K562 (cell line): Measurements from ENCODE around the gene CSNK1A1. TPM values are rescaled to one million over a fixed set of nuclear protein-coding genes. Genes with fewer than 3 reads are reported as not detected.
A peak's percentile ranks its signal among the peaks of the same experiment; 100 is the strongest.

Experiments used
- ATAC-seq: fragments of 200-7000 bp; cut with Tn5 transposase; 3 replicates; pipeline ENCODE4 v1.9.1; 2020; ENCODE audit warnings: moderate library complexity
- BruUV-seq: library from RNA; stranded (reverse); fragments of 400-500 nt; replicated peaks from 2 replicates; lab custom pipeline; 2021; lab: Mats Ljungman, UMichigan
- CTCF ChIA-PET: fragments of 300-600 bp; formaldehyde crosslinking; extraction: SDS; loops from one replicate; lab custom pipeline; 2021; ENCODE audit warnings: low intra/inter-chr PET ratio; lab: Yijun Ruan, JAX
- POLR2A ChIA-PET: fragments of 300-600, 350-650 bp; sonication (Branson Sonifier 250); formaldehyde crosslinking; extraction: SDS; loops from one replicate; lab custom pipeline; 2021; ENCODE audit warnings: antibody characterized with exemption, inconsistent platforms; lab: Yijun Ruan, JAX
- DNase-seq, 4 experiments: peaks; one replicate each; pipeline versions ENCODE4 v3.0.0 to v3.0.0-alpha.2; 2011 to 2018; ENCODE audit warnings: low spot score in 3 of 4, mixed read lengths in 3 of 4; ENCODE audit errors: extremely low read depth in 1 of 4
- FAIRE-seq: peaks from 2 replicates; lab custom pipeline; 2011; peaks lifted over from hg19 to GRCh38; lab: Jason Lieb, UNC
- H2AFZ ChIP-seq: 2 replicates; pipeline ENCODE4 v1.6.0; 2011; ENCODE audit warnings: low read depth, low read length, control low read depth, inconsistent platforms
- H3K27ac ChIP-seq: fragments of 200-600 bp; 3 replicates; pipeline ENCODE4 v1.8.0; 2011; ENCODE audit warnings: low read depth, mild to moderate bottlenecking, control low read depth, inconsistent platforms, low read length, moderate library complexity, mixed read lengths; ENCODE audit errors: extremely low read depth
- H3K27me3 ChIP-seq, 2 experiments: fragments of 300-600 bp in 1 of 2; 2 replicates in 1 of 2; 3 replicates in 1 of 2; pipeline versions ENCODE4 v1.6.0 to v1.8.0; 2011; ENCODE audit warnings: inconsistent platforms in 2 of 2, low read length in 2 of 2, mild to moderate bottlenecking in 1 of 2, mixed read lengths in 1 of 2, moderate library complexity in 1 of 2; ENCODE audit not compliant: control insufficient read depth in 2 of 2, insufficient read depth in 2 of 2
- H3K36me3 ChIP-seq: fragments of 300-600 bp; 3 replicates; pipeline ENCODE4 v1.8.0; 2011; ENCODE audit warnings: mild to moderate bottlenecking, low read length, inconsistent platforms; ENCODE audit not compliant: control insufficient read depth, insufficient read depth
- H3K4me1 ChIP-seq, 2 experiments: fragments of 200-600 bp in 1 of 2; replicated peaks in 1 of 2; 2 replicates in 1 of 2; 3 replicates in 1 of 2; pipeline versions ENCODE4 v1.5.1 to v1.8.0; 2011; ENCODE audit warnings: inconsistent platforms in 2 of 2, low read length in 2 of 2, mild to moderate bottlenecking in 1 of 2, mixed read lengths in 1 of 2, moderate library complexity in 1 of 2; ENCODE audit not compliant: control insufficient read depth in 2 of 2, insufficient read depth in 2 of 2
- H3K4me2 ChIP-seq: 2 replicates; pipeline ENCODE4 v1.6.1; 2011; ENCODE audit warnings: low read length, control low read depth, inconsistent platforms, mixed read lengths; ENCODE audit not compliant: insufficient read depth
- H3K4me3 ChIP-seq: fragments of 200-600 bp; sonication (generic), shearing (Covaris generic); 2 replicates; pipeline ENCODE4 v1.5.1; 2016; ENCODE audit warnings: control low read depth, inconsistent platforms
- H3K79me2 ChIP-seq: fragments of 200-600 bp; 3 replicates; pipeline ENCODE4 v1.8.0; 2011; ENCODE audit warnings: low read length, inconsistent platforms; ENCODE audit not compliant: control insufficient read depth, insufficient read depth
- H3K9ac ChIP-seq, 2 experiments: 2 replicates each; pipeline versions ENCODE4 v1.6.0 to v1.6.1; 2011; ENCODE audit warnings: low read depth in 2 of 2, low read length in 2 of 2, control low read depth in 1 of 2, inconsistent platforms in 1 of 2, mild to moderate bottlenecking in 1 of 2, mixed read lengths in 1 of 2; ENCODE audit not compliant: insufficient read depth in 1 of 2
- H3K9me1 ChIP-seq: one replicate; pipeline ENCODE4 v1.6.0; 2011; ENCODE audit warnings: inconsistent platforms, mild to moderate bottlenecking, low read length, moderate library complexity; ENCODE audit not compliant: control insufficient read depth, insufficient read depth
- H3K9me3 ChIP-seq: replicated peaks from 2 replicates; pipeline ENCODE4 v1.5.1; 2011; ENCODE audit warnings: low read depth, low read length, inconsistent platforms; ENCODE audit not compliant: control insufficient read depth, insufficient read depth
- H4K20me1 ChIP-seq: replicated peaks from 2 replicates; pipeline ENCODE4 v1.6.1; 2011; ENCODE audit warnings: low read length, inconsistent platforms, mixed read lengths; ENCODE audit not compliant: control insufficient read depth, insufficient read depth
- ARID1B ChIP-seq: fragments of 450-650 bp; IDR thresholded peaks from 2 replicates; pipeline ENCODE4 v1.6.1; 2016; ENCODE audit warnings: antibody characterized with exemption, mild to moderate bottlenecking, inconsistent platforms
- FOXK2 ChIP-seq, 2 experiments: fragments of 450-650 bp; IDR thresholded peaks in 1 of 2; conservative IDR thresholded peaks in 1 of 2; 2 replicates each; pipeline ENCODE4 v1.6.1; 2016; ENCODE audit warnings: low read depth in 2 of 2, mild to moderate bottlenecking in 1 of 2
- MEIS2 ChIP-seq: fragments of 450-650 bp; IDR thresholded peaks from 2 replicates; pipeline ENCODE4 v1.6.1; 2014; ENCODE audit warnings: mild to moderate bottlenecking; ENCODE audit not compliant: partially characterized antibody
- MTA3 ChIP-seq: fragments of 450-650 bp; formaldehyde crosslinking; IDR thresholded peaks from 2 replicates; pipeline ENCODE4 v1.6.1; 2017; ENCODE audit warnings: mild to moderate bottlenecking, borderline replicate concordance
- NFE2L1 ChIP-seq: fragments of 450-650 bp; IDR thresholded peaks from 2 replicates; pipeline ENCODE4 v1.6.1; 2016; ENCODE audit warnings: missing genetic modification characterization, low read depth, mild to moderate bottlenecking, missing compliant biosample characterization, moderate library complexity, borderline replicate concordance
- RFX1 ChIP-seq: fragments of 450-650 bp; IDR thresholded peaks from 2 replicates; pipeline ENCODE4 v1.6.1; 2016; ENCODE audit warnings: mild to moderate bottlenecking, moderate library complexity
- SMARCA4 ChIP-seq: fragments of 450-650 bp; IDR thresholded peaks from 2 replicates; pipeline ENCODE4 v1.6.1; 2016
- TEAD1 ChIP-seq, 2 experiments: fragments of 450-650 bp in 1 of 2; sonication (generic) in 1 of 2; formaldehyde crosslinking; IDR thresholded peaks; 2 replicates each; pipeline versions ENCODE4 v1.4.0 to v1.8.0; 2020 to 2022; ENCODE audit warnings: mild to moderate bottlenecking in 2 of 2, missing genetic modification reagents in 1 of 2
- ZKSCAN1 ChIP-seq: fragments of 150-350 bp; IDR thresholded peaks from 2 replicates; pipeline ENCODE4 v1.6.1; 2016; ENCODE audit warnings: low read depth, low read length
- WGBS: fragments of 100-300 bp; shearing (Covaris generic); methylation state at CpG from one replicate; pipeline ENCODE4 v1.1.6; 2016; ENCODE audit warnings: low coverage, mixed read lengths; ENCODE audit not compliant: insufficient coverage; ENCODE audit errors: missing lambda C conversion rate; 5-methylcytosine and 5-hydroxymethylcytosine counted together
- in situ Hi-C: fragments of 300-500 bp; cut with MboI; formaldehyde crosslinking; loops from 4 replicates; pipeline ENCODE4 v1.15.0; 2018; ENCODE audit warnings: inconsistent platforms, mixed read lengths
- intact Hi-C: fragments of 100-400 bp; cut with micrococcal nuclease; formaldehyde crosslinking; loops from 2 replicates; pipeline ENCODE4 v1.14.2; 2022
- polyA plus RNA-seq, 8 experiments: library from polyadenylated mRNA; depleted of rRNA in 4 of 8; stranded (reverse) in 5 of 8; unstranded in 3 of 8; fragments of >200 nt; fragmentation: Nextera tagmentation in 2 of 8; fragmentation: Illumina TruSeq in 1 of 8; extraction: Ambion mirVana in 2 of 8; extraction: Trizol in 1 of 8; gene quantifications; 2 replicates each; pipeline versions ENCODE4 v1.2.1 to v1.2.3, GENCODE V29; 2011 to 2014; ENCODE audit warnings: inconsistent platforms in 1 of 8, missing spikeins in 1 of 8
- total RNA-seq, 7 experiments: library from RNA; depleted of rRNA in 6 of 7; stranded (reverse); fragments of >200 nt in 6 of 7; fragmentation: Illumina TruSeq in 2 of 7; extraction: Trizol in 2 of 7; gene quantifications; 2 replicates each; pipeline versions ENCODE4 v1.2.1 to v1.2.3, GENCODE V29; 2011 to 2021; ENCODE audit warnings: low replicate concordance in 1 of 7
- TF ChIP-seq, protein P1 (sequence below), 2 experiments: fragments of 150-350 bp in 1 of 2; IDR thresholded peaks; 2 replicates each; pipeline ENCODE4 v1.6.1; 2012 to 2016; ENCODE audit warnings: low read depth in 2 of 2, low read length in 2 of 2, mild to moderate bottlenecking in 1 of 2, moderate library complexity in 1 of 2
- TF ChIP-seq, protein P2 (sequence below), 2 experiments: IDR thresholded peaks; 2 replicates each; pipeline ENCODE4 v1.6.1; 2012; ENCODE audit warnings: improper control_type of control experiment in 2 of 2, low read depth in 2 of 2, low read length in 2 of 2, borderline replicate concordance in 1 of 2
- TF ChIP-seq, protein P3 (sequence below), 2 experiments: fragments of 450-650 bp in 1 of 2; sonication (generic) in 1 of 2; formaldehyde crosslinking in 1 of 2; IDR thresholded peaks in 1 of 2; conservative IDR thresholded peaks in 1 of 2; 2 replicates each; pipeline versions ENCODE4 v1.6.1 to v1.8.1; 2016 to 2023; ENCODE audit warnings: mild to moderate bottlenecking in 2 of 2, moderate library complexity in 2 of 2, inconsistent platforms in 1 of 2, missing genetic modification reagents in 1 of 2

The CSNK1A1 gene
- total and polyA plus RNA-seq, 9 of the 15 experiments (the other 6 are each of a cell fraction or from before 2014, with no cell fraction given): 49.1 to 196 (median 154) TPM

DNA sequence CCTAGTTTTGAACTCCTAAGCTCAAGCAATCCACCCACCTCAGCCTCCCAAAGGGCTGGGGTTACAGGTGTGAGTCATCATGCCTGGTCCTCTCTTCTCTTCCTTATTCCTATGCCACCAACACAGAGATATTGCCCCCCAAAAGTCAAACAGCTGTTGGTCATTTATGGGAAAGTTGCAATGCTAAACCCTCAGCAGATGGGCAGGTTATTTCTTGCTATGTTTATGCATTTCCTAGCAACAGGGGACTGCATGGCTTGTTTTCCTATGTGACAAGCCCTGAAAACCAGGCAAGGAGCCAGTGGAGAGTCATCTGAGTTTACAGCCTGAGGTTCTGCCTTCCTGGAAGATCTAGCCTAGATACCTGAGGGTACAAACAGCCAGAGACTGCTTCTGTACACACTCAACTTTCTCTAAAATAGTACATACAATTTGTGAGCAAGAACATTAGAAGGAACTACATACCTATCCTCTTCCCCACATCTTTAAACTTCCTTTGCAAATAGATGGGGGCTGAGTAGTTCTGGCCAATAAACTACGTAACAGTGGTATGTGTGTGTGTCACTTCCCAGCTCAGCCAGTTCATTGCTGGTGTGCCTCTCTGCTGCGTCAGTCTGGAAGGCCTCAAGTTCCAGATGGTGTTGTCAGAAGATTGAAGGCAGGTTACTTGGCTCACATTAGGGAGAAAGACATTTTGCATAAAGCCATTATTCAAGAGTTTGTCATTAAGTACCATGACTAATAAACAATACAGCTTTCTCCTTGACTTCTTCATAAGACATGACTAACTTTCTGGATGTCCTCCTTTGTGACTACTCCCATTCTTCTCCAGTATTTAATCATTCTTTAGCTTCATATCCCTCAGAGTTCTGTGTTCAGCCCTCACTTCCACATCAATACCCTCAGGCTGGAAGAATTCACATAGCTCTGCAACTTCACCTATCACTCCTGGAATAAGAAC is 65.3 kb downstream of the CSNK1A1 start:
- BruUV-seq: no TSS peak
- Histone ChIP-seq H3K36me3 (no peaks in the 10 kb centered on the region), H3K4me2 (peak overlapping the region; percentile 38), H3K27ac (peak overlapping the region; percentile 65; the same call in 2 of the 3 replicates), H3K27me3 (no peaks in the 10 kb centered on the region), H3K4me1 (peaks cover 7 to 15% of the 10 kb centered on the region in 2 experiments; a peak in 4 of 5 replicates), H4K20me1 (no peaks in the 10 kb centered on the region), H3K9me3 (no peaks in the 10 kb centered on the region), H3K9me1 (no peaks in the 10 kb centered on the region), H3K9ac (peak overlapping the region in 1 of 2 experiments; percentile 23; a peak in 1 of 4 replicates), H3K4me3 (no peak overlapping the region), H2AFZ (peak overlapping the region; percentile 89), H3K79me2 (no peaks in the 10 kb centered on the region)
- peak; percentile 71 for FAIRE-seq
- peak in 2 of 4 experiments; percentile 23 to 60 for DNase-seq
- in situ Hi-C loops (no loop called here), intact Hi-C loops (loop anchor here (2.0 kb wide), 2 partner anchors 29 to 37 kb away; no protein-coding TSS in a partner anchor)
- WGBS: 53% methylated on average over 2 of the region's 2 CpGs
- ChIA-PET POLR2A (interaction anchor here (0.7 to 5.3 kb wide), 8 partner anchors 9 to 38 kb away, joined by 3 to 34 read pairs (median 5); no protein-coding TSS in a partner anchor), CTCF (no interaction called here)
- peak; percentile 71 for ATAC-seq
- TF ChIP-seq FOXK2 (conservative IDR thresholded peaks at IDR 0.05 in 1 of 2, IDR thresholded peaks at IDR 0.05 in 1 of 2; ENCODE audit: low read depth in 2 of 2): peak; percentile 79; a peak in 3 of 4 replicates
- peak; percentile 59 for TF ChIP-seq ARID1B
- TF ChIP-seq, protein P1, sequence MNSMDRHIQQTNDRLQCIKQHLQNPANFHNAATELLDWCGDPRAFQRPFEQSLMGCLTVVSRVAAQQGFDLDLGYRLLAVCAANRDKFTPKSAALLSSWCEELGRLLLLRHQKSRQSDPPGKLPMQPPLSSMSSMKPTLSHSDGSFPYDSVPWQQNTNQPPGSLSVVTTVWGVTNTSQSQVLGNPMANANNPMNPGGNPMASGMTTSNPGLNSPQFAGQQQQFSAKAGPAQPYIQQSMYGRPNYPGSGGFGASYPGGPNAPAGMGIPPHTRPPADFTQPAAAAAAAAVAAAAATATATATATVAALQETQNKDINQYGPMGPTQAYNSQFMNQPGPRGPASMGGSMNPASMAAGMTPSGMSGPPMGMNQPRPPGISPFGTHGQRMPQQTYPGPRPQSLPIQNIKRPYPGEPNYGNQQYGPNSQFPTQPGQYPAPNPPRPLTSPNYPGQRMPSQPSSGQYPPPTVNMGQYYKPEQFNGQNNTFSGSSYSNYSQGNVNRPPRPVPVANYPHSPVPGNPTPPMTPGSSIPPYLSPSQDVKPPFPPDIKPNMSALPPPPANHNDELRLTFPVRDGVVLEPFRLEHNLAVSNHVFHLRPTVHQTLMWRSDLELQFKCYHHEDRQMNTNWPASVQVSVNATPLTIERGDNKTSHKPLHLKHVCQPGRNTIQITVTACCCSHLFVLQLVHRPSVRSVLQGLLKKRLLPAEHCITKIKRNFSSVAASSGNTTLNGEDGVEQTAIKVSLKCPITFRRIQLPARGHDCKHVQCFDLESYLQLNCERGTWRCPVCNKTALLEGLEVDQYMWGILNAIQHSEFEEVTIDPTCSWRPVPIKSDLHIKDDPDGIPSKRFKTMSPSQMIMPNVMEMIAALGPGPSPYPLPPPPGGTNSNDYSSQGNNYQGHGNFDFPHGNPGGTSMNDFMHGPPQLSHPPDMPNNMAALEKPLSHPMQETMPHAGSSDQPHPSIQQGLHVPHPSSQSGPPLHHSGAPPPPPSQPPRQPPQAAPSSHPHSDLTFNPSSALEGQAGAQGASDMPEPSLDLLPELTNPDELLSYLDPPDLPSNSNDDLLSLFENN (IDR thresholded peaks at IDR 0.05; ENCODE audit: low read depth in 2 of 2, low read length in 2 of 2): no peak
- 0 out of 2 replicates have a peak, but pooled peaks have one; percentile 33 for TF ChIP-seq MTA3
- TF ChIP-seq NFE2L1 (tag): no peak
- 0 out of 4 replicates have a peak, but pooled peaks of 1 of the 2 experiments have one; percentile 12 for TF ChIP-seq TEAD1 (CRISPR knock-in tag; IDR thresholded peaks at IDR 0.05)
- no peak for TF ChIP-seq ZKSCAN1
- TF ChIP-seq, protein P2, sequence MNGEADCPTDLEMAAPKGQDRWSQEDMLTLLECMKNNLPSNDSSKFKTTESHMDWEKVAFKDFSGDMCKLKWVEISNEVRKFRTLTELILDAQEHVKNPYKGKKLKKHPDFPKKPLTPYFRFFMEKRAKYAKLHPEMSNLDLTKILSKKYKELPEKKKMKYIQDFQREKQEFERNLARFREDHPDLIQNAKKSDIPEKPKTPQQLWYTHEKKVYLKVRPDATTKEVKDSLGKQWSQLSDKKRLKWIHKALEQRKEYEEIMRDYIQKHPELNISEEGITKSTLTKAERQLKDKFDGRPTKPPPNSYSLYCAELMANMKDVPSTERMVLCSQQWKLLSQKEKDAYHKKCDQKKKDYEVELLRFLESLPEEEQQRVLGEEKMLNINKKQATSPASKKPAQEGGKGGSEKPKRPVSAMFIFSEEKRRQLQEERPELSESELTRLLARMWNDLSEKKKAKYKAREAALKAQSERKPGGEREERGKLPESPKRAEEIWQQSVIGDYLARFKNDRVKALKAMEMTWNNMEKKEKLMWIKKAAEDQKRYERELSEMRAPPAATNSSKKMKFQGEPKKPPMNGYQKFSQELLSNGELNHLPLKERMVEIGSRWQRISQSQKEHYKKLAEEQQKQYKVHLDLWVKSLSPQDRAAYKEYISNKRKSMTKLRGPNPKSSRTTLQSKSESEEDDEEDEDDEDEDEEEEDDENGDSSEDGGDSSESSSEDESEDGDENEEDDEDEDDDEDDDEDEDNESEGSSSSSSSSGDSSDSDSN (IDR thresholded peaks at IDR 0.05; ENCODE audit: borderline replicate concordance in 1 of 2, low read depth in 2 of 2, low read length in 2 of 2): no peak
- TF ChIP-seq, protein P3, sequence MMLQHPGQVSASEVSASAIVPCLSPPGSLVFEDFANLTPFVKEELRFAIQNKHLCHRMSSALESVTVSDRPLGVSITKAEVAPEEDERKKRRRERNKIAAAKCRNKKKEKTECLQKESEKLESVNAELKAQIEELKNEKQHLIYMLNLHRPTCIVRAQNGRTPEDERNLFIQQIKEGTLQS (IDR thresholded peaks at IDR 0.05): peak; percentile 87
- TF ChIP-seq, protein P3 (CRISPR knock-in tag; conservative IDR thresholded peaks at IDR 0.05): no peak
- TF ChIP-seq MEIS2: peak; percentile 51
- TF ChIP-seq RFX1: peak; percentile 75
- peak; percentile 47; the same call in 1 of the 2 replicates for TF ChIP-seq SMARCA4
